Tibial nerve (tissue), 4 donors: ENCODE data around the gene GALK1. TPM values are rescaled to one million over a fixed set of nuclear protein-coding genes. Genes with fewer than 3 reads are reported as not detected.

ENCODE experiments used
- DNase-seq, 2 donors: peaks; one replicate each; pipeline ENCODE4 v3.0.0-alpha.2; 2019; ENCODE audit warnings: low spot score in 2 of 2
- H3K27ac ChIP-seq, 4 donors: fragments of 200-600 bp; sonication (generic) in 3 of 4; one replicate each; pipeline ENCODE4 v1.5.1; 2017 to 2019; ENCODE audit warnings: mild to moderate bottlenecking in 1 of 4
- H3K27me3 ChIP-seq, 2 donors: fragments of 200-600 bp; sonication (generic) in 1 of 2; one replicate each; pipeline versions ENCODE4 v1.5.1 to v1.6.0; 2017 to 2019
- H3K36me3 ChIP-seq, 3 donors: fragments of 200-600 bp; sonication (generic); one replicate each; pipeline ENCODE4 v1.5.1; 2018 to 2019
- H3K4me1 ChIP-seq, 4 donors: fragments of 200-600 bp; sonication (generic) in 3 of 4; one replicate each; pipeline ENCODE4 v1.5.1; 2017 to 2019
- H3K4me3 ChIP-seq, 4 donors: fragments of 200-600 bp; sonication (generic) in 3 of 4; one replicate each; pipeline ENCODE4 v1.5.1; 2017 to 2019; ENCODE audit warnings: mild to moderate bottlenecking in 1 of 4, moderate library complexity in 1 of 4
- H3K9me3 ChIP-seq, 4 donors: fragments of 200-600 bp; sonication (generic) in 3 of 4; one replicate each; pipeline ENCODE4 v1.5.1; 2017 to 2019
- EP300 ChIP-seq, 2 donors: sonication (generic); formaldehyde crosslinking; IDR thresholded peaks; one replicate each; pipeline ENCODE4 v1.6.1; 2017; ENCODE audit warnings: antibody characterized with exemption in 2 of 2, mild to moderate bottlenecking in 1 of 2
- POLR2A ChIP-seq, 2 donors: fragments of 450-650 bp; IDR thresholded peaks; one replicate each; pipeline ENCODE4 v1.6.1; 2017; ENCODE audit warnings: antibody characterized with exemption in 2 of 2, mild to moderate bottlenecking in 2 of 2, moderate library complexity in 2 of 2
- WGBS, 2 donors: methylation state at CpG; one replicate each; pipeline ENCODE4 v1.1.5; 2018; 5-methylcytosine and 5-hydroxymethylcytosine counted together
- total RNA-seq, 4 donors: library from RNA; depleted of rRNA; stranded (reverse); fragments of >200 nt; gene quantifications; one replicate each; pipeline ENCODE4 v1.1.0, GENCODE V29; 2016
- TF ChIP-seq, protein P1 (sequence below), 5 experiments: fragments of 200-600 bp in 3 of 5; fragments of 450-650 bp in 2 of 5; sonication (generic) in 3 of 5; IDR thresholded peaks; one replicate each; pipeline ENCODE4 v1.5.1; 2016 to 2019; ENCODE audit warnings: antibody characterized with exemption in 5 of 5, mild to moderate bottlenecking in 3 of 5, moderate library complexity in 2 of 5

The GALK1 gene
- total RNA-seq, 4 donors from 2014 or later = 54.5 to 57.5 (median 55.6) TPM

DNA sequence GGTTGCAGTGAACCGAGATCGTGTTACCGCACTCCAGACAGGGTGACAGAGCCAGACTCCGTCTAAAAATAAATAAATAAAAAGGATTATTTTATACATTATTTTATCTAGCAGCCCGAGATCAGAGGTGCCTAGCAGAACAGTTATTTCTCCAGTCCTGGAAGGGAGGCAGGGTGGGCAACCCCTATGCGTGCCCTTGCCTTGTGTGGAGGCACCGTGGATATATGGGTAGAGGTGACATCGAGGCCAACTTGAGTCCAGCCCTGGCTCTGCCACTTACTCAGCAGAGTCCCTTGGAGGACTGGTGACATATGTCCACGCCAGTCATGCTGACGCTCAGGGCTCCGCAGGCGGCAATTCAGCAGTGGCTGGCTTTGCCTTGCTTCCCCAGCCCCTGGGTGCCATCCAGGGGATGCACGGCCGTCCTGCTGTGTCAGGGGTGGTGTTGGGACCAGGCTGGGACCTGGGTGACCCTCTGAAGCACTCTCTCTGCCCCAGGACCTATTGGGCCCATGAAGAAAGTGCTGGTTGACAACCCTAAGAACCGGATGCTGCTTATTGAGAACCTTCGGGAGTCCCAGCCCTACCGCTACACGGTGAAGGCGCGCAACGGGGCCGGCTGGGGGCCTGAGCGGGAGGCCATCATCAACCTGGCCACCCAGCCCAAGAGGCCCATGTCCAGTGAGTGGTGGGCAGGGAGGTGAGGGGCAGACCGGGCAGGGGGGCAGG lies 13.2 kb downstream of the GALK1 start:
- Histone ChIP-seq H3K4me3 (no peak overlapping the region), H3K27me3 (no peaks in the 10 kb centered on the region), H3K36me3 (peaks cover 0 to 97% (median 0%) of the 10 kb centered on the region in 3 donors), H3K27ac (peak overlapping the region in 1 of 4 donors; percentile 87), H3K9me3 (no peaks in the 10 kb centered on the region), H3K4me1 (peaks cover 0 to 74% (median 23%) of the 10 kb centered on the region in 4 donors)
- TF ChIP-seq POLR2A (IDR thresholded peaks at IDR 0.05) (no peak), EP300 (IDR thresholded peaks at IDR 0.05) (no peak)
- TF ChIP-seq, protein P1, sequence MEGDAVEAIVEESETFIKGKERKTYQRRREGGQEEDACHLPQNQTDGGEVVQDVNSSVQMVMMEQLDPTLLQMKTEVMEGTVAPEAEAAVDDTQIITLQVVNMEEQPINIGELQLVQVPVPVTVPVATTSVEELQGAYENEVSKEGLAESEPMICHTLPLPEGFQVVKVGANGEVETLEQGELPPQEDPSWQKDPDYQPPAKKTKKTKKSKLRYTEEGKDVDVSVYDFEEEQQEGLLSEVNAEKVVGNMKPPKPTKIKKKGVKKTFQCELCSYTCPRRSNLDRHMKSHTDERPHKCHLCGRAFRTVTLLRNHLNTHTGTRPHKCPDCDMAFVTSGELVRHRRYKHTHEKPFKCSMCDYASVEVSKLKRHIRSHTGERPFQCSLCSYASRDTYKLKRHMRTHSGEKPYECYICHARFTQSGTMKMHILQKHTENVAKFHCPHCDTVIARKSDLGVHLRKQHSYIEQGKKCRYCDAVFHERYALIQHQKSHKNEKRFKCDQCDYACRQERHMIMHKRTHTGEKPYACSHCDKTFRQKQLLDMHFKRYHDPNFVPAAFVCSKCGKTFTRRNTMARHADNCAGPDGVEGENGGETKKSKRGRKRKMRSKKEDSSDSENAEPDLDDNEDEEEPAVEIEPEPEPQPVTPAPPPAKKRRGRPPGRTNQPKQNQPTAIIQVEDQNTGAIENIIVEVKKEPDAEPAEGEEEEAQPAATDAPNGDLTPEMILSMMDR (IDR thresholded peaks at IDR 0.05) = no peak
- DNase-seq = no peak
- WGBS, 2 donors = 85 to 86% methylated on average over 14 to 22 of the region's 24 CpGs

DNA sequence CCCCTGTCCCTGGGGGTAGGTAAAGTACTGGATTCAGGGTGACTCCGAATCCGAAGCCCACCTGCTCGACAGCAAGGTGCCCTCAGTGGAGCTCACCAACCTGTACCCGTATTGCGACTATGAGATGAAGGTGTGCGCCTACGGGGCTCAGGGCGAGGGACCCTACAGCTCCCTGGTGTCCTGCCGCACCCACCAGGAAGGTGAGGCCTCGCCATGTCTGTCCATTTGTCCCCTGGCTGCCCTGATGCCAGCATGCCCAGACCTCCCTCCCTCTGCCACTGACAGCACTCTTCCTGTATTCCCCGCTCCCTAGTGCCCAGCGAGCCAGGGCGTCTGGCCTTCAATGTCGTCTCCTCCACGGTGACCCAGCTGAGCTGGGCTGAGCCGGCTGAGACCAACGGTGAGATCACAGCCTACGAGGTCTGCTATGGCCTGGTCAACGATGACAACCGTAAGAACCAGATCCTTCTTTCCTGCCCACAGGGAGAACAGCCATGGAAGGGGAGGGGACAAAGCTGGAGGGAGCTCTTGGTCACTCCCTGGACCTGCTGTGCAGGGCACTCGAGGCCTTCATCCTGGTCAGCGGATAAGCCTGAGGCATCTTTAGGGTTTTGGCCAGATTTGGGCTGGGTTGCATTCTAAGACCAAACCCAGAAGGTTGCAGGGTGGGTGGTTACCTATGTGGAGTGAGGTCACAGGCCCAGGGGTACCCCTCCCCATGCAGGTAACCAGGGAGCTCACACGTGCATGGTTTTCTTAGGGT lies 14.2 kb downstream of the GALK1 start:
- Histone ChIP-seq H3K36me3 (peaks cover 0 to 97% (median 0%) of the 10 kb centered on the region in 3 donors), H3K9me3 (no peaks in the 10 kb centered on the region), H3K27me3 (no peaks in the 10 kb centered on the region), H3K4me3 (no peak overlapping the region), H3K4me1 (peaks cover 0 to 70% (median 23%) of the 10 kb centered on the region in 4 donors), H3K27ac (peak overlapping the region in 3 of 4 donors; percentile 15 to 87 (median 77))
- TF ChIP-seq EP300 (IDR thresholded peaks at IDR 0.05) (no peak), POLR2A (IDR thresholded peaks at IDR 0.05) (no peak)
- TF ChIP-seq, protein P1 (IDR thresholded peaks at IDR 0.05) = no peak
- WGBS, 2 donors = 80 to 82% methylated on average over 23 of the region's 23 CpGs
- DNase-seq = no peak

DNA sequence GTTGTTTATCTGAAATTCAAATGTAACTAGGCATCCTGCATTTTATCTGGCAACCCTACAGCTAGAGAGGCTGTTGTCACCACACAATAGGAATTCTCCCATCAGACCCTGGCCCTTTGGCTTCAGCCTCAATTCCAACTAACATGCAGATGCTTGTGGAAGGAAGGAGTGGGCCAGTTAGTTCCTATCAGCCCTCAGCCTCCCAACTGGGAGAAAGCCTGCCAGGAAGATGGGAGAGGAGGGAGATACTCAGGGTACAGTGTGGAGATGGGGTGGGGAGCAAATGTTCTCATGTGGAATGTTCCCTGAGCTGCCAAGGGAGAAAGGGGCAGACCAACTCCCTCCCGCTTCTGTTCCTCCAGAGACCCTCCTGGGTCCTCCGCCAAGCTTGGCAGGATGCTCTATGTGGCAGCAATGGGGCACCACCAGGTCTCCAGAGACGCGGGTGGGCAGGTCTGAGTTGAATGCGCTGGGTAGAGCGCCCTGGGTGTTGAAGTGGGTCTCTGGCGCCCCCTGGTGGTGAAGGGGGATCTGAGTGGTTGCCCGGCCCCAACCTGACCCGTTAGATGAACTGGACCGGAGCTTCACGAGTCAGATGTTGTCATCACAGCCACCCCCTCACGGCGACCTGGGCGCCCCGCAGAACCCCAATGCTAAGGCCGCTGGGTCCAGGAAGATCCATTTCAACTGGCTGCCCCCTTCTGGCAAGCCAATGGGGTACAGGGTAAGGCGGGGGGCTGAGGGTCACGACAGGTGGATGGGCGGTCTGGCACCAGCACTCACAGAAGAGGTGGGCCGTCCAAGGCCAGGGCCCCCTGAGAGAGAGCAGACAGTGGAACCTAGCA lies 15.2 kb downstream of the GALK1 start:
- WGBS, 2 donors = 19 to 36% methylated on average over 11 to 20 of the region's 20 CpGs
- peak; percentile 90 to 96 for DNase-seq
- Histone ChIP-seq H3K27me3 (no peaks in the 10 kb centered on the region), H3K27ac (peak overlapping the region; percentile 23 to 87 (median 56)), H3K4me3 (no peak overlapping the region), H3K9me3 (no peaks in the 10 kb centered on the region), H3K4me1 (peaks cover 0 to 60% (median 23%) of the 10 kb centered on the region in 4 donors), H3K36me3 (peaks cover 0 to 97% (median 0%) of the 10 kb centered on the region in 3 donors)
- TF ChIP-seq EP300 (IDR thresholded peaks at IDR 0.05) (peak in 1 of 2 donors; percentile 61), POLR2A (IDR thresholded peaks at IDR 0.05) (no peak)
- TF ChIP-seq, protein P1 (IDR thresholded peaks at IDR 0.05) = peak; percentile 88 to 98 (median 96)

DNA sequence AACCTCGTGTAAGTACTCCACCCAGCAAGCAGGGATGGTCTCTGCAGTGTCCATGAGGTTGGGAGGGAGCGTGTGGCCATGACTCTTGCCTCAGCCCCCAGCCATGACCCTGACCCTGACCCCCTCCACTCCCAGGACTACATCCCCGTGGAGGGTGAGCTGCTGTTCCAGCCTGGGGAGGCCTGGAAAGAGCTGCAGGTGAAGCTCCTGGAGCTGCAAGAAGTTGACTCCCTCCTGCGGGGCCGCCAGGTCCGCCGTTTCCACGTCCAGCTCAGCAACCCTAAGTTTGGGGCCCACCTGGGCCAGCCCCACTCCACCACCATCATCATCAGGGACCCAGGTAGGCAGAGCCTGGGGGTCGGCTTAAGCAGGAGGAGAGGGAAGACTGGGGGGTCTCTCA lies 16.3 kb downstream of the GALK1 start:
- Histone ChIP-seq H3K4me3 (no peak overlapping the region), H3K4me1 (peaks cover 0 to 49% (median 16%) of the 10 kb centered on the region in 4 donors), H3K9me3 (no peaks in the 10 kb centered on the region), H3K36me3 (peaks cover 0 to 98% (median 0%) of the 10 kb centered on the region in 3 donors), H3K27me3 (no peaks in the 10 kb centered on the region), H3K27ac (peak overlapping the region in 3 of 4 donors; percentile 73 to 87 (median 77))
- WGBS, 2 donors = 78 to 83% methylated on average over 9 of the region's 9 CpGs
- DNase-seq = no peak
- TF ChIP-seq EP300 (IDR thresholded peaks at IDR 0.05) (no peak), POLR2A (IDR thresholded peaks at IDR 0.05) (no peak)
- TF ChIP-seq, protein P1 (IDR thresholded peaks at IDR 0.05) = no peak
